Measurements from ENCODE around the gene TLCD4. TPM values are rescaled to one million over a fixed set of nuclear protein-coding genes. Genes with fewer than 3 reads are reported as not detected.
"Not testable (repeated sequence)": the region's sequence is repeated elsewhere in the genome, so short reads cannot be mapped to it uniquely, and the experiment has no call there.

The TLCD4 gene
- total and polyA plus RNA-seq, 8 donors = 1.6 to 20.1 (median 7.7) TPM

DNA sequence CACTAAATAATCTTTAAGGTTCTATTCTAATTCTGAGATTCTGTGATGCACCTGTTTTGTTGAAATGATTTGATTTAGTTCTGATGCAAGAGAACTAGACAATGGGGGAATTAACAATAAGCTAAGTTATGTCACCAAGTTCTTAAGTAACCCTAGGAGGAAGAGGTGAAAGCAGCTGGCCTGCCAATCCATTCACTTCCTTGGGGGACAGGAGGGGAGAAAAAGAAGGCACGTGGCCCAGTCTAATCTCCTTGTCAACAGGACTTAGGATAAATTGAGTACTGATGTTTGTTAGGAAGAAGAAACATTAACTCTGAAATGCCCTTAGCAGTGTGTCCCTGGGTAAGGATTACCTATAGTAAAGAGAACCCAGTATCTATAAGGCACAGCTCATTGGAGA, 36.9 kb downstream of the TLCD4 start:
- Histone ChIP-seq H3K9me3 (no peaks in the 10 kb centered on the region), H3K36me3 (peaks cover 0 to 6% (median 0%) of the 10 kb centered on the region in 4 donors), H3K27me3 (no peaks in the 10 kb centered on the region), H3K27ac (no peak overlapping the region), H3K4me3 (no peak overlapping the region), H3K4me1 (no peaks in the 10 kb centered on the region)
- intact Hi-C loops (cut with DNase I; ENCODE audit: low total_unique reads) = no loop called here
- no peak for DNase-seq
- TF ChIP-seq, protein P1, sequence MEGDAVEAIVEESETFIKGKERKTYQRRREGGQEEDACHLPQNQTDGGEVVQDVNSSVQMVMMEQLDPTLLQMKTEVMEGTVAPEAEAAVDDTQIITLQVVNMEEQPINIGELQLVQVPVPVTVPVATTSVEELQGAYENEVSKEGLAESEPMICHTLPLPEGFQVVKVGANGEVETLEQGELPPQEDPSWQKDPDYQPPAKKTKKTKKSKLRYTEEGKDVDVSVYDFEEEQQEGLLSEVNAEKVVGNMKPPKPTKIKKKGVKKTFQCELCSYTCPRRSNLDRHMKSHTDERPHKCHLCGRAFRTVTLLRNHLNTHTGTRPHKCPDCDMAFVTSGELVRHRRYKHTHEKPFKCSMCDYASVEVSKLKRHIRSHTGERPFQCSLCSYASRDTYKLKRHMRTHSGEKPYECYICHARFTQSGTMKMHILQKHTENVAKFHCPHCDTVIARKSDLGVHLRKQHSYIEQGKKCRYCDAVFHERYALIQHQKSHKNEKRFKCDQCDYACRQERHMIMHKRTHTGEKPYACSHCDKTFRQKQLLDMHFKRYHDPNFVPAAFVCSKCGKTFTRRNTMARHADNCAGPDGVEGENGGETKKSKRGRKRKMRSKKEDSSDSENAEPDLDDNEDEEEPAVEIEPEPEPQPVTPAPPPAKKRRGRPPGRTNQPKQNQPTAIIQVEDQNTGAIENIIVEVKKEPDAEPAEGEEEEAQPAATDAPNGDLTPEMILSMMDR (IDR thresholded peaks at IDR 0.05) = no peak
- TF ChIP-seq POLR2A (IDR thresholded peaks at IDR 0.05) (no peak), EP300 (IDR thresholded peaks at IDR 0.05) (no peak), POLR2AphosphoS5 (IDR thresholded peaks at IDR 0.05) (no peak)
- 29 to 48% (median 39%) methylated on average over 1 of the region's 1 CpG for WGBS, 5 donors

DNA sequence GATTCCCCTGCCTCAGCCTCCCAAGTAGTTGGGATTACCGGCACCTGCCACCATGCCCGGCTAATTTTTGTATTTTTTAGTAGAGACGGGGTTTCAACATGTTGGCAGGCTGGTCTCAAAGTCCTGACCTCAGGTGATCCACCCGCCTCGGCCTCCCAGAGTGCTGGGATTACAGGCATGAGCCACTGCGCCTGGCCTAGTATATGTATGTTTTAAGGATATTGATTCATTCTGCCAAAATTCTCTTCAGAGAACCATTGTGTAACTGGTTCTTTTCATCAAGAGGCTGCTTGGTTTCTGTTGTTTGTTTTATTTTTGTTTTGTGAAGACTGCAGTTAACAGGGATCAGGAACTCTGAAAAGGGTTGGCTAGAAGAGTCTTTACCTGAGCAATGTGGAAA, 48.4 kb downstream of the TLCD4 start:
- intact Hi-C loops (cut with DNase I; ENCODE audit: low total_unique reads); H3K4me3 ChIP-seq; DNase-seq; H3K4me1 ChIP-seq; H3K27me3 ChIP-seq; H3K27ac ChIP-seq: not testable (repeated sequence)
- H3K9me3 ChIP-seq = peaks cover 0 to 12% (median 6%) of the 10 kb centered on the region in 4 donors
- H3K36me3 ChIP-seq = peaks cover 0 to 20% (median 4%) of the 10 kb centered on the region in 4 donors
- 94 to 98% (median 94%) methylated on average over 6 of the region's 6 CpGs for WGBS, 5 donors

Small RNA genes within 50 kb of the gene (small RNA-seq; reads per million reads assigned to genes)
- 0 reads per million in 4 donors for gene RF00019

Other genes with a start within 250 kb of the TLCD4 start
- 100 to 1,000 TPM in 4 of 5 donors, 10 to 100 TPM in 1; 86.9 to 353 (median 220) TPM for gene CNN3, start 190.2 kb upstream of the TLCD4 start, total RNA-seq
- 100 to 1,000 TPM in 1 of 3 donors, 10 to 100 TPM in 2; 70.0 to 129 (median 93.0) TPM for gene CNN3, start 190.2 kb upstream of the TLCD4 start, polyA plus RNA-seq
- gene ALG14, start 44.4 kb upstream of the TLCD4 start, total RNA-seq = 1 to 10 TPM in 1 of 5 donors, under 1 TPM in 3, not detected in 1; under 0.01 to 3.5 (median 0.58) TPM
- gene ALG14, start 44.4 kb upstream of the TLCD4 start, polyA plus RNA-seq = 1 to 10 TPM; 1.1 to 1.5 (median 1.1) TPM
- gene RWDD3, start 116.9 kb downstream of the TLCD4 start, total RNA-seq = 10 to 100 TPM in 3 of 5 donors, 1 to 10 TPM in 2; 8.1 to 36.2 (median 20.0) TPM
- 10 to 100 TPM; 19.3 to 25.4 (median 19.9) TPM for gene RWDD3, start 116.9 kb downstream of the TLCD4 start, polyA plus RNA-seq

Measured in stomach (tissue), 9 donors.